ENCODE measurements around the gene RNF144A. TPM values are rescaled to one million over a fixed set of nuclear protein-coding genes. Genes with fewer than 3 reads are reported as not detected.

Gene RNF144A
- total and polyA plus RNA-seq, 2 experiments from 2014 or later: 6.3 to 24.1 TPM

- Histone ChIP-seq H3K4me1 (ENCODE audit: low read depth) (peaks cover 5% of the 10 kb centered on the region), H3K9me3 (ENCODE audit: low read depth) (no peaks in the 10 kb centered on the region), H3K36me3 (no peaks in the 10 kb centered on the region), H3K27ac (peak overlapping the region; percentile 40), H3K27me3 (no peaks in the 10 kb centered on the region), H3K4me3 (no peak overlapping the region)
- DNase-seq (ENCODE audit: low read depth in 1 of 2, low spot score in 1 of 2): no peak
- no peak for TF ChIP-seq CTCF (IDR thresholded peaks at IDR 0.05; ENCODE audit: low read depth, low read length)
These were observed 65.2 kb downstream of the RNF144A start for GRCh38 chr2:6982449-6982848.

- TF ChIP-seq CTCF (IDR thresholded peaks at IDR 0.05; ENCODE audit: low read depth, low read length): no peak
- Histone ChIP-seq H3K4me3 (no peak overlapping the region), H3K36me3 (no peaks in the 10 kb centered on the region), H3K4me1 (ENCODE audit: low read depth) (peaks cover 5% of the 10 kb centered on the region), H3K27ac (peak overlapping the region; percentile 40), H3K9me3 (ENCODE audit: low read depth) (no peaks in the 10 kb centered on the region), H3K27me3 (no peaks in the 10 kb centered on the region)
- DNase-seq (ENCODE audit: low read depth in 1 of 2, low spot score in 1 of 2): peak in 1 of 2 donors; percentile 37
These were observed 65.8 kb downstream of the RNF144A start for GRCh38 chr2:6982934-6983589.

GRCh38 chr2:6986301-6986911 lies 69.2 kb downstream of the RNF144A start:
- Histone ChIP-seq H3K27ac (no peak overlapping the region), H3K27me3 (no peaks in the 10 kb centered on the region), H3K9me3 (ENCODE audit: low read depth) (no peaks in the 10 kb centered on the region), H3K36me3 (no peaks in the 10 kb centered on the region), H3K4me3 (no peak overlapping the region), H3K4me1 (ENCODE audit: low read depth) (peaks cover 5% of the 10 kb centered on the region)
- TF ChIP-seq CTCF (IDR thresholded peaks at IDR 0.05; ENCODE audit: low read depth, low read length): no peak
- DNase-seq (ENCODE audit: low read depth in 1 of 2, low spot score in 1 of 2): peak in 1 of 2 donors; percentile 57

GRCh38 chr2:6986912-6987361 lies 69.7 kb downstream of the RNF144A start:
- peak in 1 of 2 donors; percentile 60 for DNase-seq (ENCODE audit: low read depth in 1 of 2, low spot score in 1 of 2)
- H3K36me3 ChIP-seq: no peaks in the 10 kb centered on the region
- no peak overlapping the region for H3K27ac ChIP-seq
- TF ChIP-seq CTCF (IDR thresholded peaks at IDR 0.05; ENCODE audit: low read depth, low read length): no peak
- H3K4me1 ChIP-seq (ENCODE audit: low read depth): peaks cover 5% of the 10 kb centered on the region
- H3K9me3 ChIP-seq (ENCODE audit: low read depth): no peaks in the 10 kb centered on the region
- H3K4me3 ChIP-seq: no peak overlapping the region
- H3K27me3 ChIP-seq: no peaks in the 10 kb centered on the region

GRCh38 chr2:6990871-6991270 lies 73.7 kb downstream of the RNF144A start:
- Histone ChIP-seq H3K4me3 (no peak overlapping the region), H3K27me3 (no peaks in the 10 kb centered on the region), H3K9me3 (ENCODE audit: low read depth) (no peaks in the 10 kb centered on the region), H3K36me3 (no peaks in the 10 kb centered on the region), H3K4me1 (ENCODE audit: low read depth) (no peaks in the 10 kb centered on the region), H3K27ac (no peak overlapping the region)
- DNase-seq (ENCODE audit: low read depth in 1 of 2, low spot score in 1 of 2): no peak
- TF ChIP-seq CTCF (IDR thresholded peaks at IDR 0.05; ENCODE audit: low read depth, low read length): no peak
